Lung microvascular endothelial cell (primary cell): ENCODE measurements around the gene RGL2. TPM values are rescaled to one million over a fixed set of nuclear protein-coding genes. Genes with fewer than 3 reads are reported as not detected.
"Not testable (repeated sequence)": the region's sequence is repeated elsewhere in the genome, so short reads cannot be mapped to it uniquely, and the experiment has no call there.

Experiments used
- DNase-seq, 2 donors: peaks; one replicate each; pipeline versions ENCODE4 v3.0.0 to v3.0.0-alpha.2; 2010; ENCODE audit warnings: low read depth in 2 of 2
- total RNA-seq: library from RNA; depleted of rRNA; stranded (reverse); fragments of >200 nt; gene quantifications from 2 replicates; pipeline ENCODE4 v1.2.1, GENCODE V29; 2014

Gene RGL2
- total RNA-seq, 1 donor from 2014 or later: 53.0 TPM

- no peak for DNase-seq
Observed at GRCh38 chr6:33273924-33274902, 24.5 kb downstream of the RGL2 start.

- no peak for DNase-seq
Observed at GRCh38 chr6:33273129-33273923, 25.4 kb downstream of the RGL2 start.

DNA sequence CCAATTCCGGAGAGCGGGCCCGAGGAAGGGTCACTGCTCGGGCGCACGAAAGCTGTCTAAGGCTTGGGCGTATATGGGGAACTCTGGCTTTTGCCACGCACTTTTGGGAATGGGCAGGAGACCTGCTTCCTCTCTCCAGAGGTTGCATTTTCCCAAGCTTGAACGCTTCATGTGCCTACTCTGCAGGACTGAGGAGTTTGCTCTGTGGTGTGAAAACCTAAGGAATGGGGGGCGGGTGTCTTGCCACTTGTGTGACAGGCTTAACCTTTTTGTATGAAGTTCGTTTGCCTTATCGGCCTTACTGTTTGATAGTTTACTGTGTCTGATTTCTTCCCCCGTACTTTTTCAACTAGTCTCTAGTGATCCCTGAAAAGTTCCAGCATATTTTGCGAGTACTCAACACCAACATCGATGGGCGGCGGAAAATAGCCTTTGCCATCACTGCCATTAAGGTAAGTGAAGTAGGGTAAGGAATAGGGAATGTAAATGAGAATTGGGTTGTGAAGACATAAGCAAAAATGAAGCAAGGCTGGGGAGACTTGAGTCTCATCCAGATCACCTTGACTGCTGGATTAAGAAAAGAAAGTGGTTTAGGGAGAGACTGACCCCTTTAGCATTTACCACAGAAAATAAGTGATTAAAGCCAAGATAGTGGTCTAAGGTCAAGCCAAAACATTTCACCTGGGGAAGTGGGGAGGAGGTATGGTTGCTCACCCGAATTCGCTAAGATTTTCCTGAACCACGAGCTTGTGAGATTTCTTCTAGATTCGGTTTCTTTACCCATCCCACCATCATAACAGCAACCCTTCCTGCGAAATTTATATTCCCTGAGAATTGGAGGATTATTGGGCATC, 26.2 kb downstream of the RGL2 start:
- DNase-seq: no peak

DNA sequence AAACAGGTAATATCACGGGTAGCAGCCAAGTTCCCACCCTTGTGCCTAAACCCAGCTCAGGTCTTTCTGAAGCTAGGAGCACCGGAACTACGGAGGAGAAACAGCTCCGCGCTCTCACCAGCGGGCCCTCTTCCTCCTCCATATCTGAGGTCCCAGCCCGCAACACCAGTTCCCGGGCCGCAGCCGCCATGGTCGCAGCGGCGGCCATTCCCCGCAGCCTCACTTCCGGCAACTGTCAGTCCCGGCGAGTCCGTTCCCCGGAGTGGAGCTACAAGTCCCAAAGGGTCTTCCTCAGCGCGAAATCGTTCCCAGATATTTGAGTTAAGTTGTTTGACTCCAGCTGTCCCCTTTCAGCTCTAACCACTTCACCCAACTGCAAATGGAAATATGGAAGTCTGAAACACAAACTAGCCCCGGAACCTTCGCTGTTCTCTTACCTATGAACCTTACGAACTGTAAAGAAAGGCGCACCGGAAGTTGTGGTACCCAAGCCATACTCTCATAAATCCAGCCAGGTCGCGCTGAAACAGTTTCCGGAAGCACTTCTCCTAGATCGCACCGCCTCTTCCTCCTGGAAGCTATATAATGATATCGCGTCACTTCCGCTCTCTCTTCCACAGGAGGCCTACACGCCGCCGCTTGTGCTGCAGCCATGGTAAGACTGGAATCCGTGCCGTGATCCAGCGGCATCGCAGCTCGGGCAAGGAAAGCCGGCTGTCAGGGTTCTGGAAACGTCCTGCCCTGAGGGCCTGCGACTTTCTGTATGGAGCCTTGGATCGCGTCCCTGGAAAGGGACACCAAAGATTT, 27.1 kb downstream of the RGL2 start, which contains the start of the genes RPS18 and VPS52:
RPS18 (plus strand) TSS at position 608 of the 807 bp plus-strand sequence; CDS start at position 653, 45 bp downstream.
VPS52 (minus strand) TSS at position 409 of the 807 bp plus-strand sequence; CDS start at position 208, 201 bp downstream.
- DNase-seq: peak; percentile 100

- no peak for DNase-seq
Observed at GRCh38 chr6:33271117-33271467, 27.6 kb downstream of the RGL2 start.

DNA sequence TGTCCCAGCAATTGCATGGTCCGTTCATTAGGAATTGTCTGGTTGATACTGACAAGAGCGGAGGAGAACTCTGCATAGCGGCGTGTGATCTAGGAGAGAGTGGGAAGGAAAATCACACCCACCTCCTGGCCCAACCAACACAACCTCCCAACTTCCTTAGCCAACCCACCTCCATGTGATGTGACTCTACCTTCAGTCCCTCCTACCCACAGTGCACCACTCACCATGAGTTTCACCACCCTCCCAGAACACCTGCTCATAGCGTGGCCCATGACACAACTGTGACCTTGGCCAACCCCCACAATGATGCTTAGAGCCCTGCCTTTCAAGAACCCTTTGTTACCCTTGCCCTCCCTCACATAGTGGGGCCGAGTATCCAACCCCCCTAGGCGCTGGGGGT, 34.7 kb downstream of the RGL2 start:
- no peak for DNase-seq

DNA sequence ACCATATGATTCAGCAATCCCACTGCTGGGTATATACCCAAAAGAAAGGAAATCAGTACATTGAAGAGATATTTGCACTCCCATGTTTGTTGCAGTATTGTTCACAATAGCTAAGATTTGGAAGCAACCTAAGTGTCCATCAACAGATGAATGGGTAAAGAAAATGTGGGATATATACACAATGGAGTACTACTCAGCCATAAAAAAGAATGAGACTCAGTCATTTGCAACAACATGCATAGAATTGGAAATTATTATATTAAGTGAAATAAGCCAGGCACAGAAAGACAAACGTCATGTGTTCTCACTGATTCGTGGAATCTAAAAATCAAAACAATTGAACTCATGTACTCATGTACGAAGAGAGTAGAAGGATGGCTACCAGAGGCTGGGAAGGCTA, 36.3 kb downstream of the RGL2 start:
- DNase-seq: not testable (repeated sequence)

DNA sequence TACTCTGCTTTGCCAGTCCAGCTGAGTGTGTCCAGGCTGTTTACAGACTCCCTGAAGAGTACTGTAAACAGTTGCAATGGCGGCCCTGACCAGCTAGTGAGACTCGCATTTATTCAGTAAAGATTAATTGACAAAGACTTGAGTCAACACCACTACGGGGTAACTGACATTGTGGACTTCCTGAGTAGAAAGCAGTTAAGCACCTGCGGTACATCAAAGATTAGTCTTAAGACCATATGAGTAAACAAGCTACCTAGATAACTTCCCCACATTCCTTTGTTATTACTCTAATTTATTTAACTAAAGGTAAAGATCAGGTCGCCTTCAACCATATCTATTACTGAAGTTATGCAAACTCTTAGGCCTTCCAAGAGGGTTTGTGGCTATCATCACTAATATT, 39.7 kb downstream of the RGL2 start:
- DNase-seq: no peak

DNA sequence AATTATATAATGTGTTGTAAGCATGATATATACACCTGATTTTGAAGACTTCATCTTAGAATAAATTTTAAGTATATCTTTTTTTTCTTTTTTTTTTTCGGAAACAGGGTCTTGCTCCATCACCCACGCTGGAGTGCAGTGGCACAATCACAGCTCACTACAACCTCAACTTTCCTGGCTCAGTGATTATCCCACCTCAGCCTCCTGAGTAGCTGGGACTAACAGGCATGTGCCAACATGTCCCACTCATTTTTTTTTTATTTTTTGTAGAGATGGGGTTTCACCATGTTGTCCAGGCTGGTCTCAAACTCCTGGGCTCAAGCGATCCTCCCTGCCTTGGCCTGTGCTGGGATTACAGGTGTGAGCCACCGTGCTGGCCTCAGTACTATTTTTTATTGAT, 44.2 kb downstream of the RGL2 start:
- DNase-seq: no peak

- DNase-seq: no peak
Observed at GRCh38 chr6:33252759-33253158, 46.0 kb downstream of the RGL2 start.

DNA sequence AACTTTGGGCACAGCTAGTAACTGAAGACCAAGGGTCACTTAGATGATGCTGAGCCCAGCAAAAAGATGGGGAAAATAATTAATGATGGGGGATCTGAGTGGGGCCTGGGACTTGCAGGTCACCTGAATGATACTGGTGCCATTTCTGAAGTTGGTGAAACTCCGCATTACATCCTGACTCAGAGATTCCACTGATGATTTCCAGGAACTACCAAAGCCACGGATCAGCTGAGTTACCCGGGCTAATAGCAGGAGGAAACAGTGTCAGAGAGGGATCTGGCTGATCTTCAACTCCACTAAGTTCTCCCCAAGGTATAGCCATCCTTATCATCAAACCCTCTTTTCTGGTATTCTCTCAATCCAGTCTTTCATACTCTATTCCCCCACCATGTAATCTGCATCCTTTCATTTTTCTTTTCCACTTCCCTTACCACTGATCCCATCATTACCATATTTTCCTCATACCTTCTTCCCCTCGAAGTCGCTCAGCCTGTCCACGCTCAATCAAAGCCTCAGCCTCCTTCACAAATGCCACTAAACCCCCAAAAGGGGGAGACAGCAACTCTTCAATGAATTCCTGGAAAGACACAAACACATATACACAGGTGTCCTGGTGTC, 47.2 kb downstream of the RGL2 start:
- DNase-seq: no peak

- DNase-seq: no peak
Observed at GRCh38 chr6:33250731-33251130, 48.0 kb downstream of the RGL2 start.

- peak; percentile 8 to 70 for DNase-seq
Observed at GRCh38 chr6:33249732-33250630, 48.8 kb downstream of the RGL2 start.

DNA sequence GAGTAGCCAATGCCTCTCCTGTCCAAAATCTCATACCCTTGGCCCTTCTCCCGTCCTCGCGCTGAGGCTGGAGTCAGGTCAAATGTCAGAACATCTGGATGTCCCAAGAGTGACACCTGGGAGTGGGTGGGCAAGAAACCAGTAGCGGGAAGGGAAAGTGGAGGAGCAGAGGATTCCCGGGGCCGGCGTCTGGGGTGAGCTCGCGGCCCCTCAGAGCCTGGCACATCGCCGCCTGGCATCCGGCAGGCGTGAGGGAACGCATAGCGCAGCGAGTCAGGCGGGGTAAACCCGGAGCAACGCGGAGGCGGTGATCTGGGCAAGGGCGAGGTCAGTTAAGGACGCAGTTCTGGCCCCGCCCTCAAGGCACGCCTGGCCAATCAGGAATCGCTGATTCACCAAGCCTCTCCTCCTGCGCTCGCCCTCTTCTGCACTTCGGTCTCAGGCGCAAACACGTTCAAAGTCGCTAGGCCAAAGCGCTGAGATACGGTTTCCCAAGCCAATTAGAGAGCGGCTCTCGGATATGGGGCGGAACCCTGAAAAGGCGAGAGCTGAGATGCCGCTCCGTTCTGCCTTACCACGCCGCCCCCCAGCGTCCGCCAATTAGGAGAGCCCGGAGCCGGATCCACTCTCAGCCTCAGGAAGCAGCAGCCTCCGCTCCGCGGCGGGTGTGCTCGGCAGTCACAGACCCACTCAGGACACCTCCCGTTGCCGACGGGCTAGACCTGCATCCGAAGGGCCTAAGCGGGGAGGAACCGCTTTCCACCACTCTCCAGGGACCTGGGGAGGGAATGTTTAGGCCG, 49.6 kb downstream of the RGL2 start:
- peak; percentile 98 to 99 for DNase-seq

- no peak for DNase-seq
Observed at GRCh38 chr6:33248643-33248931, 50.2 kb downstream of the RGL2 start.

- DNase-seq: peak; percentile 86 to 88
Observed at GRCh38 chr6:33247977-33248642, 50.6 kb downstream of the RGL2 start.

DNA sequence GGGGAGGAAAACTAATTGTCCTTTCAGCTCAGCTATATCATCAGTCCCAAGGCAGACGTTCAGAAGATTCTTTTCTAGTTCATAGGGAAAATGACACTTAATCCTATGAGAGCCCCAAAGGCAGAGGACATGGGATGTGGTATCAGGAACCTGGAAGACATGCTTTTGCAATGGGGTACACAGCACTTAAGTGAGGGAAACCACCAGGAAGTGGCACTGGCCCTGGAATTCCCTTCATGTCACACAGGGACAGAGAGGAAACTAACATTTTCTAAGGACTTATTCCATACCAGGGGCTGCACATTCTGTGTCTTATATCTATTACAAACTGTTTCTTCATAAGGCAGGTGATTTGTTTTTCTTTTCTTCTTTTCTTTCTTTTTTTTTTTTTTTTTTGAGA, 55.3 kb downstream of the RGL2 start:
- no peak for DNase-seq

- DNase-seq: no peak
Observed at GRCh38 chr6:33241968-33242367, 56.8 kb downstream of the RGL2 start.
